Spleen (tissue), 7 donors: ENCODE measurements around the gene SYCN.

ENCODE experiments used
- CTCF ChIP-seq, 11 experiments: fragments of 200-600 bp in 7 of 11; fragments of 450-650 bp in 4 of 11; sonication (generic) in 4 of 11; IDR thresholded peaks in 8 of 11; conservative IDR thresholded peaks in 3 of 11; 1 replicate in 7 of 11; 2 replicates in 4 of 11; pipeline versions ENCODE4 v1.4.0 to v1.8.0; 2016 to 2021; ENCODE audit warnings: antibody characterized with exemption in 11 of 11, inconsistent platforms in 4 of 11, mild to moderate bottlenecking in 1 of 11
- POLR2AphosphoS5 ChIP-seq, 3 donors: sonication (generic); formaldehyde crosslinking; IDR thresholded peaks; one replicate each; pipeline ENCODE4 v1.5.1; 2017; ENCODE audit warnings: antibody characterized with exemption in 3 of 3
- donor health status: DM: no; HTN: no; CAD: no; lungs with moderate emphysema.
- donor health status: DM: no; HTN: no; CAD: no.
- donor health status: DM: no; HTN: no; CAD: no.

DNA sequence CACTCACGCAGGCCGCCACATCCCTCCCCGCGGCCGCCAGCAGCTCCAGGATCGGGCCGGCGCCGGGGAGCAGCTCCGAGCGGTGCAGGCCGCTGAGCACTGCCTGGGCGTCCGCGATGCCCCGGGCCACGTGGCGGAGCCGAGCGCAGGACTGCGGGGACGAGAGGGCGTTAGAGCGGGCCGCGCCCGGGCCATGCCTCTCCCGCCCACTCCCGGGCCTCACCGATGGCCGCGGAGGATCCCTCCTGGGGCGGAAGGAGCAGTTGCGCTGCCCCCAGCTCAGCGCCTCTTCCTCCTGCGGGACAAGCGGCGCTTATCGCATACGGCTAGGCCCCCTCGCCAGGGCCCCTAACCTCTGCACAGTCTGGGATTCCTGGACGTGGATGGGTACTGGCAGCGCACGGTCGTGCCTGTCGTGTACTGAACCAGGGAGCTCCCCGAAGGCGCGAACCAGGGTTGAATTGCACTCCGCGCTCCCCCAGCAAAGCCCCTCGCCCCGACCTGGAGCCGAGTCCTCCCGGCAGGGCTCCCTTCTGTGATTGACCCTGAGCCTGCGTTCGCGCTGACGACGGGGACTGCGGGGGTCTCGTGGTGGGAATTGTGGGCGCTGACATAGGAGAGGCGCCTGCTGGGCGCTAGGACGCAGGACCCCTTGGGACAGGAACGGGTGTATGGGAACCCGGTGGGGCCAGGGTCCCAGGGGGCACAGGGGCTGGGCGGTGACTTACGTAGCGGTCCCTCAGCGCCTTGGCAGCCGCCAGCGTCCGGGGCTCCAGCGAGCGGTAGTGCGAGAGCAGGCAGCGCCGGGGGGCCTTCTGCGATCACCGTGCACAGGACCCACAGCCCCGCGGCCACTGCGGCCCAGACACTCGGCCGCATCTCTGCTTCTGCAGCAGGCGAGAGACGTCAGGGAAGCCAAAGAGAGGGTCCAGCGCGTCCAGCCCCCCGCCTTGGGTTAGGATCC is 43.9 kb upstream of the SYCN start:
- no peak for TF ChIP-seq CTCF (IDR thresholded peaks at IDR 0.05 in 8 of 11, conservative IDR thresholded peaks at IDR 0.05 in 3 of 11)
- TF ChIP-seq POLR2AphosphoS5 (IDR thresholded peaks at IDR 0.05) = no peak
